Neural cell (in vitro differentiated cells): ENCODE data around the gene ALDH1A3.

Experiments
- CTCF ChIP-seq: fragments of 450-650 bp; IDR thresholded peaks from 2 replicates; pipeline ENCODE4 v1.5.1; 2014; ENCODE audit warnings: antibody characterized with exemption, mild to moderate bottlenecking, moderate library complexity; ENCODE audit not compliant: poor library complexity, severe bottlenecking
- EP300 ChIP-seq: fragments of 450-650 bp; conservative IDR thresholded peaks from 2 replicates; pipeline ENCODE4 v1.6.1; 2014; ENCODE audit warnings: antibody characterized with exemption, mild to moderate bottlenecking, moderate library complexity; ENCODE audit not compliant: poor library complexity, severe bottlenecking
- EZH2 ChIP-seq: fragments of 200-600, 300-800 bp; shearing (Covaris generic), sonication (generic); IDR thresholded peaks from 2 replicates; pipeline ENCODE4 v1.6.1; 2014; ENCODE audit warnings: antibody characterized with exemption, low read length, borderline replicate concordance, mild to moderate bottlenecking; ENCODE audit not compliant: insufficient read depth, poor library complexity, severe bottlenecking
- MXI1 ChIP-seq: fragments of 450-650 bp; conservative IDR thresholded peaks from 2 replicates; pipeline ENCODE4 v1.6.1; 2014; ENCODE audit warnings: antibody characterized with exemption, mild to moderate bottlenecking; ENCODE audit not compliant: poor library complexity, severe bottlenecking
- POLR2AphosphoS5 ChIP-seq: IDR thresholded peaks from 2 replicates; pipeline ENCODE4 v1.6.1; 2012
- RAD21 ChIP-seq: fragments of 450-650 bp; conservative IDR thresholded peaks from 2 replicates; pipeline ENCODE4 v1.6.1; 2014; ENCODE audit warnings: antibody characterized with exemption, mild to moderate bottlenecking, moderate library complexity
- REST ChIP-seq: IDR thresholded peaks from 2 replicates; pipeline ENCODE4 v1.6.1; 2012; ENCODE audit warnings: borderline replicate concordance
- SMC3 ChIP-seq: fragments of 450-650 bp; conservative IDR thresholded peaks from 2 replicates; pipeline ENCODE4 v1.6.1; 2014; ENCODE audit warnings: antibody characterized with exemption, mild to moderate bottlenecking, moderate library complexity; ENCODE audit not compliant: poor library complexity
- TAF1 ChIP-seq: IDR thresholded peaks from 2 replicates; pipeline ENCODE4 v1.6.1; 2012; ENCODE audit warnings: low read depth

GRCh38 chr15:100866386-100867330 is 13.0 kb upstream of the ALDH1A3 start:
- no peak for TF ChIP-seq CTCF
- no peak for TF ChIP-seq EZH2
- TF ChIP-seq POLR2AphosphoS5, result no peak
- TF ChIP-seq RAD21, result no peak
- TF ChIP-seq EP300, result no peak
- TF ChIP-seq MXI1, result no peak
- no peak for TF ChIP-seq REST
- no peak for TF ChIP-seq TAF1
- TF ChIP-seq SMC3, result no peak
